Hepatocyte (in vitro differentiated cells): Measurements from ENCODE around the gene MPHOSPH6. TPM values are rescaled to one million over a fixed set of nuclear protein-coding genes. Genes with fewer than 3 reads are reported as not detected.

ENCODE experiments used
- DNase-seq: peaks from one replicate; pipeline ENCODE4 v3.0.0-alpha.2; 2016; ENCODE audit warnings: low spot score
- H2AFZ ChIP-seq: fragments of 200-600 bp; sonication (generic); 2 replicates; pipeline ENCODE4 v1.6.0; 2016; ENCODE audit warnings: antibody characterized with exemption, mild to moderate bottlenecking
- H3K27ac ChIP-seq: fragments of 200-600 bp; sonication (generic); 2 replicates; pipeline ENCODE4 v1.5.1; 2016; ENCODE audit warnings: mild to moderate bottlenecking
- H3K27me3 ChIP-seq: fragments of 200-600 bp; sonication (generic); 2 replicates; pipeline ENCODE4 v1.6.1; 2016
- H3K36me3 ChIP-seq: fragments of 200-600 bp; sonication (generic); replicated peaks from 2 replicates; pipeline ENCODE4 v1.5.1; 2016; ENCODE audit warnings: low read depth; ENCODE audit not compliant: insufficient read depth
- H3K4me1 ChIP-seq: fragments of 200-600 bp; sonication (generic); 2 replicates; pipeline ENCODE4 v1.5.1; 2016; ENCODE audit warnings: mild to moderate bottlenecking, moderate library complexity; ENCODE audit not compliant: insufficient read depth
- H3K4me2 ChIP-seq: fragments of 200-600 bp; sonication (generic); 2 replicates; pipeline ENCODE4 v1.6.0; 2016
- H3K4me3 ChIP-seq: fragments of 200-600 bp; sonication (generic); 2 replicates; pipeline ENCODE4 v1.5.1; 2016; ENCODE audit warnings: mild to moderate bottlenecking
- H3K79me2 ChIP-seq: fragments of 200-600 bp; sonication (generic); 2 replicates; pipeline ENCODE4 v1.6.0; 2017; ENCODE audit warnings: mild to moderate bottlenecking
- H3K9me2 ChIP-seq: fragments of 200-600 bp; sonication (generic); replicated peaks from 2 replicates; pipeline ENCODE4 v1.6.0; 2017; ENCODE audit warnings: mild to moderate bottlenecking; ENCODE audit not compliant: insufficient read depth
- H3K9me3 ChIP-seq: fragments of 200-600 bp; sonication (generic); 2 replicates; pipeline ENCODE4 v1.5.1; 2016; ENCODE audit warnings: low read depth, mild to moderate bottlenecking
- H4K20me1 ChIP-seq: fragments of 200-600 bp; sonication (generic); 2 replicates; pipeline ENCODE4 v1.6.0; 2016; ENCODE audit warnings: mild to moderate bottlenecking; ENCODE audit not compliant: insufficient read depth, poor library complexity, severe bottlenecking
- EZH2 ChIP-seq: fragments of 200-600 bp; sonication (generic); IDR thresholded peaks from 2 replicates; pipeline ENCODE4 v1.6.1; 2016; ENCODE audit warnings: antibody characterized with exemption, mild to moderate bottlenecking, borderline replicate concordance
- EZH2phosphoT487 ChIP-seq: fragments of 200-600 bp; sonication (generic); IDR thresholded peaks from one replicate; pipeline ENCODE4 v1.6.1; 2018; ENCODE audit warnings: antibody characterized with exemption, mild to moderate bottlenecking, low read depth, moderate library complexity; ENCODE audit not compliant: unreplicated experiment, severe bottlenecking
- WGBS: methylation state at CpG from one replicate; pipeline ENCODE4 v1.1.6; 2016; ENCODE audit warnings: low lambda C conversion rate; ENCODE audit errors: missing lambda C conversion rate; 5-methylcytosine and 5-hydroxymethylcytosine counted together
- polyA plus RNA-seq: library from polyadenylated mRNA; unstranded; fragments of >200 nt; fragmentation: Nextera tagmentation; extraction: Ambion mirVana; gene quantifications from 2 replicates; pipeline ENCODE4 v1.2.1, GENCODE V29; 2016
- total RNA-seq: library from RNA; depleted of rRNA; stranded (reverse); fragments of >200 nt; gene quantifications from 2 replicates; pipeline ENCODE4 v1.2.3, GENCODE V29; 2014
- TF ChIP-seq, protein P1 (sequence below): fragments of 200-600 bp; sonication (generic); IDR thresholded peaks from 2 replicates; pipeline ENCODE4 v1.5.1; 2016; ENCODE audit warnings: antibody characterized with exemption, mild to moderate bottlenecking; ENCODE audit not compliant: poor library complexity

MPHOSPH6 gene
- total and polyA plus RNA-seq, 2 experiments from 2014 or later, result 38.4 to 47.0 TPM

DNA sequence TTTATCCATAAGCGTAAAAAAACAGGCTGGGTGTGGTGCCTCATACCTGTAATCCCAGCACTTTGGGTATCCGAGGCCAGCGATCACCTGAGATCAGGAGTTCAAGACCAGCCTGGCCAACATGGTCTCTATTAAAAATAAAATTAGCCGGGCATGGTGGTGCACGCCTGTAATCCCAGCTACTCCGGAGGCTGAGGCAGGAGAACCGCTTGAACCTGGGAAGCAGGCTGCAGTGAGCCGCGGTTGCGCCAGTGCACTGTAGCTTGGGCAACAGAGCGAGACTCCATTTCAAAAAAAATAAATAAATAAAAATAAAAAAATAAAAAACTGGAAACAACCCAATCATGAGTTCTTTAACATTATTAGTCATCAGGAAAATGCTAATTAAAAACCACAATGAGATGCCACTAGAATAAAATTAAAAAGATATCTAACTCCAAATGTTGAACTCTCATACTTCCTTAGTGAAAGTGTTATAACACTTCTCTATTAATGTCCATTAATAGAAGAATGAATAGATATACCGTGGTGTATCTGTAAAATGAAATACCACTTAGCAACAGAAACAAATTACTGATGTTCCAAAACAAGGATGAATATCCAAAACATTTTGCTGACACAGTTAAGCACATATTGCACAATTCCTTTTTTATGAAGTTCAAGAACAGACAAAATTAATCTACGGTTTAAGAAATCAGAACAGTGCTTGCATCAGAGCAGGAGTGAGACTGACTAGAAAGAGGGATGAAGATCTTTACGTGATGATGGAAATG lies 13.1 kb downstream of the MPHOSPH6 start:
- no peaks in the 10 kb centered on the region for H3K9me2 ChIP-seq
- peaks cover 13% of the 10 kb centered on the region for H3K4me1 ChIP-seq
- H4K20me1 ChIP-seq, result no peaks in the 10 kb centered on the region
- peaks cover 39% of the 10 kb centered on the region for H3K79me2 ChIP-seq
- H3K4me3 ChIP-seq, result no peak overlapping the region
- H3K4me2 ChIP-seq, result no peak overlapping the region
- TF ChIP-seq EZH2 (no peak), EZH2phosphoT487 (no peak)
- TF ChIP-seq, protein P1, sequence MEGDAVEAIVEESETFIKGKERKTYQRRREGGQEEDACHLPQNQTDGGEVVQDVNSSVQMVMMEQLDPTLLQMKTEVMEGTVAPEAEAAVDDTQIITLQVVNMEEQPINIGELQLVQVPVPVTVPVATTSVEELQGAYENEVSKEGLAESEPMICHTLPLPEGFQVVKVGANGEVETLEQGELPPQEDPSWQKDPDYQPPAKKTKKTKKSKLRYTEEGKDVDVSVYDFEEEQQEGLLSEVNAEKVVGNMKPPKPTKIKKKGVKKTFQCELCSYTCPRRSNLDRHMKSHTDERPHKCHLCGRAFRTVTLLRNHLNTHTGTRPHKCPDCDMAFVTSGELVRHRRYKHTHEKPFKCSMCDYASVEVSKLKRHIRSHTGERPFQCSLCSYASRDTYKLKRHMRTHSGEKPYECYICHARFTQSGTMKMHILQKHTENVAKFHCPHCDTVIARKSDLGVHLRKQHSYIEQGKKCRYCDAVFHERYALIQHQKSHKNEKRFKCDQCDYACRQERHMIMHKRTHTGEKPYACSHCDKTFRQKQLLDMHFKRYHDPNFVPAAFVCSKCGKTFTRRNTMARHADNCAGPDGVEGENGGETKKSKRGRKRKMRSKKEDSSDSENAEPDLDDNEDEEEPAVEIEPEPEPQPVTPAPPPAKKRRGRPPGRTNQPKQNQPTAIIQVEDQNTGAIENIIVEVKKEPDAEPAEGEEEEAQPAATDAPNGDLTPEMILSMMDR, result no peak
- no peaks in the 10 kb centered on the region for H3K36me3 ChIP-seq
- H2AFZ ChIP-seq, result no peak overlapping the region
- 90% methylated on average over 14 of the region's 14 CpGs for WGBS
- H3K27ac ChIP-seq, result peak overlapping the region; percentile 78
- no peaks in the 10 kb centered on the region for H3K27me3 ChIP-seq
- H3K9me3 ChIP-seq, result no peaks in the 10 kb centered on the region
- no peak for DNase-seq

DNA sequence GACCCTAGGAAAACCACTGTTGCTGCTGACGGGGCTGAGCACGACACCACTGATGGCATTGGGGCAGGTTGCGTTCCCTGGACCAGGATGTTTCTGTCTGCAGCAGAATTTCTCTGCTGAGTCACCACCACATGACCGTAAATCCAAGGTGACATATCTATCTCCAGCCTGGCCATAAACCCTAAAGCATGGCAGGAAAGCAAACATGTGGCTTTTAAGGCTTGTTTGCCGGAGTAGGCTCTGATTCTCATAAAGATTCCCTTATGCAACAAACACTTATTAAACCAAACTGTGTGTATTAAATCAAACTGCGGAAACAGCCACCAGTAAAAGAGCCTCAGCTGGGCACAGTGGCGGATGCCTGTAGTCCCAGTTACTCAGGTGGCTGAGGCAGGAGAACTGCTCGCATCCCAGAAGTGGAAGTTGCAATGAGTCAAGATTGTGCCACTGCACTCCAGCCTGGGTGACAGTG lies 17.3 kb downstream of the MPHOSPH6 start:
- 38% methylated on average over 8 of the region's 8 CpGs for WGBS
- Histone ChIP-seq H3K79me2 (peaks cover 42% of the 10 kb centered on the region), H4K20me1 (no peaks in the 10 kb centered on the region), H3K4me2 (peak overlapping the region; percentile 64), H3K27ac (peak overlapping the region; percentile 80), H3K4me3 (no peak overlapping the region), H2AFZ (no peak overlapping the region), H3K36me3 (no peaks in the 10 kb centered on the region), H3K9me3 (no peaks in the 10 kb centered on the region), H3K9me2 (no peaks in the 10 kb centered on the region), H3K27me3 (no peaks in the 10 kb centered on the region), H3K4me1 (peaks cover 14% of the 10 kb centered on the region)
- peak; percentile 72 for DNase-seq
- TF ChIP-seq, protein P1, result no peak
- no peak for TF ChIP-seq EZH2
- no peak for TF ChIP-seq EZH2phosphoT487

- H3K4me2 ChIP-seq, result peak overlapping the region; percentile 64
- H3K27ac ChIP-seq, result peak overlapping the region; percentile 80
- no peak overlapping the region for H2AFZ ChIP-seq
- H3K9me3 ChIP-seq, result no peaks in the 10 kb centered on the region
- no peaks in the 10 kb centered on the region for H3K27me3 ChIP-seq
- H3K79me2 ChIP-seq, result peaks cover 42% of the 10 kb centered on the region
- peak; percentile 11 for DNase-seq
- no peaks in the 10 kb centered on the region for H3K36me3 ChIP-seq
- H3K4me1 ChIP-seq, result peaks cover 14% of the 10 kb centered on the region
- no peaks in the 10 kb centered on the region for H4K20me1 ChIP-seq
- whole genome bisulfite sequencing, result 81% methylated on average over 2 of the region's 2 CpGs
- no peak overlapping the region for H3K4me3 ChIP-seq
- TF ChIP-seq EZH2 (no peak), EZH2phosphoT487 (no peak)
- H3K9me2 ChIP-seq, result no peaks in the 10 kb centered on the region
Measured at GRCh38 chr16:82152196-82152595, 17.8 kb downstream of the MPHOSPH6 start.

DNA sequence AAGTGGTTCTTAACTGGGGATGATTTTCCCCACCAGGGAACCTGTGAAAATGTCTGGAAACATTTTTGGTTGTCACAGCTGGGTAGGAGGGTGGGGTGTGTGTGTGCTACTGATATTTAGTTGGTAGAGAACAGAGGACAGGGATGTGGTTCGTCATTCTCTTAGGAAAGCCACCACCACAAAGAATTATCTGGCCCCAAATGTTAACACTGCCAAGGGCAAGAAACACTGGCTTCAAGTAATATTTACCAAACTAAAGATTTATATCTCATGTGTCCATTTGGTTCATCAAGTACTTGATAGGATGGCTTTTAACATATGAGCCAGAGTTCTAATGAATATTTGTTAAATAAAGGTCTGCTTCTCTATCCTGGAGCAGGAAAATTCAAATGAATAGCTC lies 19.5 kb downstream of the MPHOSPH6 start:
- Histone ChIP-seq H3K79me2 (peaks cover 33% of the 10 kb centered on the region), H3K4me3 (no peak overlapping the region), H3K36me3 (no peaks in the 10 kb centered on the region), H2AFZ (no peak overlapping the region), H3K27me3 (no peaks in the 10 kb centered on the region), H4K20me1 (no peaks in the 10 kb centered on the region), H3K4me2 (no peak overlapping the region), H3K4me1 (peaks cover 14% of the 10 kb centered on the region), H3K9me3 (no peaks in the 10 kb centered on the region), H3K27ac (no peak overlapping the region), H3K9me2 (no peaks in the 10 kb centered on the region)
- no peak for DNase-seq
- TF ChIP-seq, protein P1, result no peak
- no peak for TF ChIP-seq EZH2
- no peak for TF ChIP-seq EZH2phosphoT487
- 69% methylated on average over 1 of the region's 1 CpG for WGBS
